T-helper 1 cell treated with Interleukin-12 subunit alpha and Interleukin-12 subunit beta and Interleukin-4 antibody, amounts not matched to agents 30 μg/mL and 1 μg/mL, for 36 hours (primary cell): Measurements from ENCODE around the gene PDZRN4.

Experiments used
- H3K27ac Mint-ChIP-seq: one replicate; pipeline ENCODE4 v1.8.0; 2021; ENCODE audit warnings: mild to moderate bottlenecking, mixed read lengths
- H3K27me3 Mint-ChIP-seq: one replicate; pipeline ENCODE4 v1.8.0; 2021; ENCODE audit warnings: low read depth, mixed read lengths
- H3K36me3 Mint-ChIP-seq: one replicate; pipeline ENCODE4 v1.8.0; 2021; ENCODE audit warnings: low read depth, mixed read lengths
- H3K4me1 Mint-ChIP-seq: one replicate; pipeline ENCODE4 v1.8.0; 2021; ENCODE audit warnings: low read depth, mixed read lengths
- H3K4me3 Mint-ChIP-seq: one replicate; pipeline ENCODE4 v1.8.0; 2021; ENCODE audit warnings: mild to moderate bottlenecking, moderate library complexity, mixed read lengths
- H3K9me3 Mint-ChIP-seq: one replicate; pipeline ENCODE4 v1.8.0; 2021; ENCODE audit warnings: mixed read lengths

The PDZRN4 gene

DNA sequence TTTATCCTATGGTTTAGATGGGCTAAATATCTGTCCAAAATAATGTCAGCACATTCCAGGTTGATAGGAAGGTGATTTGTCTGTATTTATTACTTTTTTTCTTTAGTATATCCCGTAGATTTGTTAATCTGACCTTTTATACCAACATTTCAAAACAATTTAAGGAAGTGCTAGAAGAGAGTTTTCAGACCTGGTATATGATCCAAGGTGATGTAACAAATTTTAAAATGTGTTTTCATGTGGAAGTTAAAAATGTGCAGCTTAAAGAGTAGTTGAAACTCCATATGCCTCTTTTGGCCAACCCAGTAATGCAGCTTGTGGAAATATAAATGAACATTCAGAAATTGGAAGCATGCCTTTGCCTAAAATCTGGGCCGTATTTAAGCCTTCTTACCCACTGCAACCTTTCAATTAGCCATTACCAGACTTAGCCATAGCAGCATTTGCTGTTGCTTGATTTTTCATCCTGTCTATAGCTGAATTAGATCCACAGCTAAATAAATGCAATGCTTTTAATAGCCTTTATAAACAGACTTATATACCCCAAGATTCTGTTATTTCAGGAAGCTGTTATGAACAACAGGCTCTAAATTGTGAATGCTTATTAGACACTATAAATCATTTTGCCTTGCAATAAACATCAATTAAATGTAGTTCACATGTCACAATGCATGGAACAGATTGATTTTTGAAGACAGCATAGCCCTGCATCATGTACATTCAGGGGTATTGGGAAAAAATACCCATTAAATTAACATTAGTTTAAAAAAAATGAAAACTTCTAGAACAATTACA is 271.2 kb downstream of the PDZRN4 start:
- no peaks in the 10 kb centered on the region for H3K27me3 Mint-ChIP-seq
- H3K9me3 Mint-ChIP-seq = no peaks in the 10 kb centered on the region
- H3K36me3 Mint-ChIP-seq = no peaks in the 10 kb centered on the region
- no peak overlapping the region for H3K27ac Mint-ChIP-seq
- H3K4me3 Mint-ChIP-seq = no peak overlapping the region
- no peaks in the 10 kb centered on the region for H3K4me1 Mint-ChIP-seq

GRCh38 chr12:41459906-41460214 is 271.7 kb downstream of the PDZRN4 start:
- Mint-ChIP-seq H3K4me3 (no peak overlapping the region), H3K27ac (no peak overlapping the region), H3K36me3 (no peaks in the 10 kb centered on the region), H3K4me1 (no peaks in the 10 kb centered on the region), H3K9me3 (no peaks in the 10 kb centered on the region), H3K27me3 (no peaks in the 10 kb centered on the region)

GRCh38 chr12:41460906-41461305 is 272.8 kb downstream of the PDZRN4 start:
- Mint-ChIP-seq H3K9me3 (no peaks in the 10 kb centered on the region), H3K27me3 (no peaks in the 10 kb centered on the region), H3K4me3 (no peak overlapping the region)

GRCh38 chr12:41462312-41462711 is 274.2 kb downstream of the PDZRN4 start:
- H3K27me3 Mint-ChIP-seq = no peaks in the 10 kb centered on the region
- H3K4me3 Mint-ChIP-seq = no peak overlapping the region
- H3K9me3 Mint-ChIP-seq = no peaks in the 10 kb centered on the region
- no peaks in the 10 kb centered on the region for H3K4me1 Mint-ChIP-seq
- H3K27ac Mint-ChIP-seq = no peak overlapping the region
- no peaks in the 10 kb centered on the region for H3K36me3 Mint-ChIP-seq

More at GRCh38 chr12:41460906-41461305, 272.8 kb downstream of the PDZRN4 start:
- no peaks in the 10 kb centered on the region for H3K4me1 Mint-ChIP-seq
- H3K27ac Mint-ChIP-seq = no peak overlapping the region
- no peaks in the 10 kb centered on the region for H3K36me3 Mint-ChIP-seq

DNA sequence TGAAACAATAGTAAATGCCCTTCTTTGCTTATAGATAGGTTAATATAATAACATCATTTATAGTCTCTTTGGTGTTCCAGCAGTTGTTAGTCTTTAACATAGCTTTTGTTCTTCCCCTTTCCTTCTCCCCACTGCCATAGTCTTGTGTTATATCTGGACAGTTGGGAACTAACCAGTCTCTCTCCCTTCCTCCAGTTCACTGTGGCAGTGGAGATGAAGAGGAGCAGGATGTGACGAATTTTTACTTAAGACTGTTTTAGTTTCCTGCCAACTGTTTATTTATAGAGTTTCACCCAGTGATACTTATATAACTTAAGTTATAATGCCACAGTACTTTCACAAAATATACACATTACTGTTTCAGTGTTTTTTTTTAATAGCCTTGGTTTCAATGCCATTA is 277.4 kb downstream of the PDZRN4 start:
- Mint-ChIP-seq H3K4me3 (no peak overlapping the region), H3K4me1 (no peaks in the 10 kb centered on the region), H3K27ac (no peak overlapping the region), H3K36me3 (no peaks in the 10 kb centered on the region), H3K27me3 (no peaks in the 10 kb centered on the region), H3K9me3 (no peaks in the 10 kb centered on the region)

DNA sequence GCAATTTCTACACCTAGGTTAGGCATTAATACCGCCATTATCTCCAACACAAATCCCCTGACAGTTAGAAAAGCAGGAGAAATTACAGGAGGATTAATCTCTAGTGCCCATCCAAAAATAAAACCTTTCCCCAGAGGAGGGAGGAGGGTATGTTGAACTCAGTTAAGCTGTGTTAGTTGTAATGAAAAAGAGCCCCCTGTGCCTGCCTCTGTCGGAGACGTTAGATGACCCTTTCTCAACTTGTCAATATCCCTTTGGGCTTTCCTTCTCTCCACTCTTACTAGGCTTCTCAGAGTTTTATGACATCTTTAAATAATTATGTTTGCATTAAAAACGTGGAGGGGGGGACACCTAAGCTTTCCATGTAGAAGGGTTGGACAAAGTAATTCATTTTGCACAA is 278.2 kb downstream of the PDZRN4 start:
- Mint-ChIP-seq H3K4me1 (no peaks in the 10 kb centered on the region), H3K27me3 (no peaks in the 10 kb centered on the region), H3K4me3 (no peak overlapping the region), H3K36me3 (no peaks in the 10 kb centered on the region), H3K9me3 (no peaks in the 10 kb centered on the region), H3K27ac (no peak overlapping the region)

GRCh38 chr12:41466802-41467201 is 278.7 kb downstream of the PDZRN4 start:
- Mint-ChIP-seq H3K36me3 (no peaks in the 10 kb centered on the region), H3K27ac (no peak overlapping the region), H3K4me3 (no peak overlapping the region), H3K4me1 (no peaks in the 10 kb centered on the region), H3K9me3 (no peaks in the 10 kb centered on the region), H3K27me3 (no peaks in the 10 kb centered on the region)

DNA sequence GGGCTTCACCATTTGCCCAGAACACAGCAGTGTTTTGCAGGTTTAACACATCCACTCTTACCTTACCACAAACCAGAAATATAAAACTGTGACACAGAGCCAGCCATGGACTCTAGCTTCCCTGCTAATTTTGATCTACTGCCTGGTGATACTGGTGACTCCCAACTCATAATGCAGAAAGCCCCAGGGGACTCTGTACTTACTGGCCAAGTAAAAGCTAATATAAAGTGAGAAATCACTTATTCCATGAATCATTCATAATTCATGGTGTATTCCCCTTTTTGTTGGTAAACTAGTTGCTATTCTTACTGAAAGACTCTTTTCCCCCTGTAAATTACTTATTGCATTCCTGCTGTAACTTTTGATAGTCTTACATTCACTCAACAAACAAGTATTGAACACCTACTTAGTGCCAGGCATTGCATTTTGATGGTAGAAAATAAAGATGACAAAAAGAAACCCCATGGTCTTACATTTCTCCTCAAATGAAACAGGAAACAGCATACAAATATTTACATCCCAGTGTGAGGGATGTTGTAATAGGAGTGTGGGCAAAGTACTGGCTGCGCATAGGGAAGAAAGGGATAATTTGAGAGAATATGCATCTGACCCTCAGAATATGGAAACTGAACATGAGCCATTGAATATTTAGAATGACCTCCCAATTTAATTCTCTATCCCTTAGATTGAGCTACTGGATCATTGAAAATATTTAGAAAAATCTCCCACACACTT is 279.6 kb downstream of the PDZRN4 start:
- no peaks in the 10 kb centered on the region for H3K4me1 Mint-ChIP-seq
- no peak overlapping the region for H3K4me3 Mint-ChIP-seq
- no peaks in the 10 kb centered on the region for H3K36me3 Mint-ChIP-seq

GRCh38 chr12:41468341-41468740 is 280.2 kb downstream of the PDZRN4 start:
- Mint-ChIP-seq H3K9me3 (no peaks in the 10 kb centered on the region), H3K27me3 (no peaks in the 10 kb centered on the region), H3K4me1 (no peaks in the 10 kb centered on the region), H3K4me3 (no peak overlapping the region), H3K27ac (no peak overlapping the region), H3K36me3 (no peaks in the 10 kb centered on the region)

More for the DNA sequence above, 279.6 kb downstream of the PDZRN4 start:
- H3K27ac Mint-ChIP-seq = no peak overlapping the region
- no peaks in the 10 kb centered on the region for H3K9me3 Mint-ChIP-seq
- no peaks in the 10 kb centered on the region for H3K27me3 Mint-ChIP-seq

- H3K9me3 Mint-ChIP-seq = no peaks in the 10 kb centered on the region
- no peak overlapping the region for H3K27ac Mint-ChIP-seq
- no peaks in the 10 kb centered on the region for H3K36me3 Mint-ChIP-seq
- no peaks in the 10 kb centered on the region for H3K4me1 Mint-ChIP-seq
- no peak overlapping the region for H3K4me3 Mint-ChIP-seq
- no peaks in the 10 kb centered on the region for H3K27me3 Mint-ChIP-seq
Observed at GRCh38 chr12:41468756-41469155, 280.6 kb downstream of the PDZRN4 start.

DNA sequence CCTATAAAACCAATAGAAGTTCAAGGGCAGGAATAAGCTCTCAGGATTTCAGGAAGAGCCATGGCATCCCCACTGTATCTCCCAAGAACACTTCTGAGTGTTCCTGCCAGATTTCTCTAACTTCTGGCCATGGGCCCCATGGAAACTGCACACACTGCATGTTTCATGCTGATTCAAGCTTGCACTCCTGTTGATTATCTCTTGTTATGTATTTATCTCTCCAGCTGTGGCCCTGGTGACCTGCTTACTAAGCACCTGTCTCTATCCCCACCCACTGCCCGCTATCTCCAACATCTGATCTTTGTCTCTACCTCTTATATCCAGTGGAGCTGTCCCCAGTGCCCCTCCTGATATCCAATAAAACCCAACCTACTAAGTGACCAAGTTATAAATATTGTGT is 285.3 kb downstream of the PDZRN4 start:
- Mint-ChIP-seq H3K27me3 (no peaks in the 10 kb centered on the region), H3K36me3 (no peaks in the 10 kb centered on the region), H3K4me1 (no peaks in the 10 kb centered on the region), H3K9me3 (no peaks in the 10 kb centered on the region), H3K27ac (no peak overlapping the region), H3K4me3 (no peak overlapping the region)

- Mint-ChIP-seq H3K27me3 (no peaks in the 10 kb centered on the region), H3K27ac (no peak overlapping the region), H3K36me3 (no peaks in the 10 kb centered on the region), H3K4me3 (no peak overlapping the region), H3K9me3 (no peaks in the 10 kb centered on the region), H3K4me1 (no peaks in the 10 kb centered on the region)
Observed at GRCh38 chr12:41474001-41474400, 285.9 kb downstream of the PDZRN4 start.

- Mint-ChIP-seq H3K27ac (no peak overlapping the region), H3K27me3 (no peaks in the 10 kb centered on the region), H3K4me3 (no peak overlapping the region)
Observed at GRCh38 chr12:41476499-41477439, 288.6 kb downstream of the PDZRN4 start.

DNA sequence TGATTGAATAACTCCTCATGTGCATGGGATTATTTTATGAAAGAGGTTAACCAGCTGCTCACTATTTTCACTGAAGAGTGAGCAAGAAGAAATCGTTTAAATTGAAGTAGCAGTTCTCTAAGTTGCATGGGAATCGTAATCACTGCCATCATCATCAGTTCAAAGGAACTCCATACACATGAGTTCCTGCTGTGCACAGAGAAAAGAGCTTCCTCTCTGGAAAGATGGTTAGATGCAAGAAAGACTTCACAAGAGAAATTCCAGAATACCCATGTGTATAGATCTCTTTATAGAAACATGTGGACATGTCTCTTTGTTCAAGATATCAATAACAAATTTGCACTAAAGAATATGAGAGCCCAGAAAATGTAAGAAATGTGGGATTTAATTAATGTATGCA is 291.3 kb downstream of the PDZRN4 start:
- Mint-ChIP-seq H3K4me3 (no peak overlapping the region), H3K27me3 (no peaks in the 10 kb centered on the region), H3K27ac (no peak overlapping the region), H3K36me3 (no peaks in the 10 kb centered on the region), H3K4me1 (no peaks in the 10 kb centered on the region), H3K9me3 (no peaks in the 10 kb centered on the region)

More at GRCh38 chr12:41476499-41477439, 288.6 kb downstream of the PDZRN4 start:
- Mint-ChIP-seq H3K9me3 (no peaks in the 10 kb centered on the region), H3K4me1 (no peaks in the 10 kb centered on the region), H3K36me3 (no peaks in the 10 kb centered on the region)
